Astrocyte (in vitro differentiated cells and primary cell): ENCODE data around the gene ATG16L1. TPM values are rescaled to one million over a fixed set of nuclear protein-coding genes. Genes with fewer than 3 reads are reported as not detected.

ENCODE experiments used
- DNase-seq: peaks from one replicate; pipeline ENCODE4 v3.0.0-alpha.2; 2010; ENCODE audit warnings: low read depth
- FAIRE-seq: peaks from 2 replicates; lab custom pipeline; 2011; peaks lifted over from hg19 to GRCh38; lab: Jason Lieb, UNC
- H2AFZ ChIP-seq: 2 replicates; pipeline ENCODE4 v1.6.0; 2012; ENCODE audit warnings: low read depth, low read length, inconsistent platforms
- H3K27ac ChIP-seq: 2 replicates; pipeline ENCODE4 v1.5.1; 2011; ENCODE audit warnings: low read depth, low read length, inconsistent platforms
- H3K27me3 ChIP-seq: 2 replicates; pipeline ENCODE4 v1.6.0; 2011; ENCODE audit warnings: low read length, inconsistent platforms; ENCODE audit not compliant: insufficient read depth
- H3K36me3 ChIP-seq: 2 replicates; pipeline ENCODE4 v1.5.1; 2011; ENCODE audit warnings: low read length, inconsistent platforms; ENCODE audit not compliant: insufficient read depth
- H3K4me1 ChIP-seq: 2 replicates; pipeline ENCODE4 v1.5.1; 2011; ENCODE audit warnings: low read length, inconsistent platforms; ENCODE audit not compliant: insufficient read depth
- H3K4me2 ChIP-seq: 2 replicates; pipeline ENCODE4 v1.6.0; 2012; ENCODE audit warnings: low read length, inconsistent platforms
- H3K4me3 ChIP-seq: 2 replicates; pipeline ENCODE4 v1.5.1; 2011; ENCODE audit warnings: low read depth, mild to moderate bottlenecking, low read length, inconsistent platforms; ENCODE audit not compliant: insufficient read depth
- H3K79me2 ChIP-seq: 2 replicates; pipeline ENCODE4 v1.6.0; 2012; ENCODE audit warnings: mild to moderate bottlenecking, low read length, inconsistent platforms; ENCODE audit not compliant: insufficient read depth
- H3K9ac ChIP-seq: 2 replicates; pipeline ENCODE4 v1.6.0; 2012; ENCODE audit warnings: mild to moderate bottlenecking, low read length, inconsistent platforms
- H3K9me3 ChIP-seq: 2 replicates; pipeline ENCODE4 v1.5.1; 2012; ENCODE audit warnings: low read depth, mild to moderate bottlenecking, low read length, inconsistent platforms; ENCODE audit not compliant: insufficient read depth
- H4K20me1 ChIP-seq: 2 replicates; pipeline ENCODE4 v1.6.0; 2012; ENCODE audit warnings: low read length, inconsistent platforms; ENCODE audit not compliant: insufficient read depth
- H3K27ac Mint-ChIP-seq: one replicate; pipeline ENCODE4 v1.8.0; 2021; ENCODE audit warnings: mild to moderate bottlenecking, mixed read lengths; ENCODE audit not compliant: unreplicated experiment
- H3K27me3 Mint-ChIP-seq: one replicate; pipeline ENCODE4 v1.8.0; 2021; ENCODE audit warnings: low read depth, mixed read lengths; ENCODE audit not compliant: unreplicated experiment
- H3K36me3 Mint-ChIP-seq: one replicate; pipeline ENCODE4 v1.8.0; 2021; ENCODE audit warnings: low read depth, mixed read lengths; ENCODE audit not compliant: unreplicated experiment
- H3K4me1 Mint-ChIP-seq: one replicate; pipeline ENCODE4 v1.8.0; 2021; ENCODE audit warnings: low read depth, mixed read lengths; ENCODE audit not compliant: unreplicated experiment
- H3K4me3 Mint-ChIP-seq: one replicate; pipeline ENCODE4 v1.8.0; 2021; ENCODE audit warnings: mild to moderate bottlenecking, moderate library complexity, mixed read lengths; ENCODE audit not compliant: unreplicated experiment
- H3K9me3 Mint-ChIP-seq: one replicate; pipeline ENCODE4 v1.8.0; 2021; ENCODE audit warnings: mild to moderate bottlenecking, mixed read lengths; ENCODE audit not compliant: unreplicated experiment
- CTCF ChIP-seq: IDR thresholded peaks from 2 replicates; pipeline ENCODE4 v1.5.1; 2011; ENCODE audit warnings: low read depth, mild to moderate bottlenecking, inconsistent platforms, low read length, moderate library complexity; ENCODE audit not compliant: insufficient read depth
- EZH2 ChIP-seq: IDR thresholded peaks from 2 replicates; pipeline ENCODE4 v1.6.1; 2012; ENCODE audit warnings: mild to moderate bottlenecking, low read length, inconsistent platforms; ENCODE audit not compliant: insufficient read depth
- total RNA-seq: library from RNA; stranded (reverse); gene quantifications from 2 replicates; pipeline ENCODE4 v1.2.1, GENCODE V29; 2021

ATG16L1 gene
- total RNA-seq, 1 donor from 2014 or later = 31.6 TPM

- Mint-ChIP-seq H3K27ac (no peak overlapping the region), H3K36me3 (peaks cover 18% of the 10 kb centered on the region), H3K9me3 (no peaks in the 10 kb centered on the region), H3K27me3 (no peaks in the 10 kb centered on the region), H3K4me1 (no peaks in the 10 kb centered on the region), H3K4me3 (no peak overlapping the region)
- no peak overlapping the region for H2AFZ ChIP-seq
- no peak overlapping the region for H3K4me2 ChIP-seq
- H4K20me1 ChIP-seq = peaks cover 32% of the 10 kb centered on the region
- FAIRE-seq (no peak), DNase-seq (no peak)
- peaks cover 3% of the 10 kb centered on the region for H3K79me2 ChIP-seq
- no peaks in the 10 kb centered on the region for H3K4me1 ChIP-seq
- H3K36me3 ChIP-seq = peaks cover 60% of the 10 kb centered on the region
- no peak overlapping the region for H3K27ac ChIP-seq
- no peaks in the 10 kb centered on the region for H3K9me3 ChIP-seq
- no peak overlapping the region for H3K4me3 ChIP-seq
- TF ChIP-seq EZH2 (no peak), CTCF (no peak)
- no peaks in the 10 kb centered on the region for H3K27me3 ChIP-seq
- no peak overlapping the region for H3K9ac ChIP-seq
These were observed 16.2 kb downstream of the ATG16L1 start for GRCh38 chr2:233267516-233268245.

GRCh38 chr2:233270366-233270765, 18.9 kb downstream of the ATG16L1 start:
- Mint-ChIP-seq H3K4me3 (no peak overlapping the region), H3K9me3 (no peaks in the 10 kb centered on the region), H3K4me1 (no peaks in the 10 kb centered on the region), H3K27ac (no peak overlapping the region), H3K36me3 (peaks cover 25% of the 10 kb centered on the region), H3K27me3 (no peaks in the 10 kb centered on the region)
- H3K27me3 ChIP-seq = no peaks in the 10 kb centered on the region
- no peak overlapping the region for H3K4me2 ChIP-seq
- H2AFZ ChIP-seq = no peak overlapping the region
- H3K9me3 ChIP-seq = no peaks in the 10 kb centered on the region
- H4K20me1 ChIP-seq = peaks cover 28% of the 10 kb centered on the region
- H3K36me3 ChIP-seq = peaks cover 56% of the 10 kb centered on the region
- no peaks in the 10 kb centered on the region for H3K4me1 ChIP-seq
- no peak for FAIRE-seq
- no peak overlapping the region for H3K27ac ChIP-seq
- H3K9ac ChIP-seq = no peak overlapping the region
- TF ChIP-seq EZH2 = no peak
- no peak for TF ChIP-seq CTCF
- H3K4me3 ChIP-seq = no peak overlapping the region
- peaks cover 3% of the 10 kb centered on the region for H3K79me2 ChIP-seq
- no peak for DNase-seq

- Mint-ChIP-seq H3K27ac (no peak overlapping the region), H3K4me3 (no peak overlapping the region), H3K9me3 (no peaks in the 10 kb centered on the region), H3K36me3 (peaks cover 22% of the 10 kb centered on the region), H3K4me1 (no peaks in the 10 kb centered on the region), H3K27me3 (no peaks in the 10 kb centered on the region)
- no peak for DNase-seq
- no peaks in the 10 kb centered on the region for H3K4me1 ChIP-seq
- H3K27ac ChIP-seq = no peak overlapping the region
- no peak overlapping the region for H3K4me3 ChIP-seq
- H3K9me3 ChIP-seq = no peaks in the 10 kb centered on the region
- peaks cover 28% of the 10 kb centered on the region for H4K20me1 ChIP-seq
- no peaks in the 10 kb centered on the region for H3K27me3 ChIP-seq
- H2AFZ ChIP-seq = no peak overlapping the region
- H3K9ac ChIP-seq = no peak overlapping the region
- FAIRE-seq = no peak
- H3K79me2 ChIP-seq = peaks cover 3% of the 10 kb centered on the region
- H3K36me3 ChIP-seq = peaks cover 54% of the 10 kb centered on the region
- no peak overlapping the region for H3K4me2 ChIP-seq
- TF ChIP-seq EZH2 (no peak), CTCF (no peak)
These were observed 19.5 kb downstream of the ATG16L1 start for GRCh38 chr2:233270951-233271350.
